ENCODE data around the gene RHNO1. TPM values are rescaled to one million over a fixed set of nuclear protein-coding genes. Genes with fewer than 3 reads are reported as not detected.

Gene RHNO1
- total RNA-seq, 1 experiment from 2014 or later: 71.7 TPM

DNA sequence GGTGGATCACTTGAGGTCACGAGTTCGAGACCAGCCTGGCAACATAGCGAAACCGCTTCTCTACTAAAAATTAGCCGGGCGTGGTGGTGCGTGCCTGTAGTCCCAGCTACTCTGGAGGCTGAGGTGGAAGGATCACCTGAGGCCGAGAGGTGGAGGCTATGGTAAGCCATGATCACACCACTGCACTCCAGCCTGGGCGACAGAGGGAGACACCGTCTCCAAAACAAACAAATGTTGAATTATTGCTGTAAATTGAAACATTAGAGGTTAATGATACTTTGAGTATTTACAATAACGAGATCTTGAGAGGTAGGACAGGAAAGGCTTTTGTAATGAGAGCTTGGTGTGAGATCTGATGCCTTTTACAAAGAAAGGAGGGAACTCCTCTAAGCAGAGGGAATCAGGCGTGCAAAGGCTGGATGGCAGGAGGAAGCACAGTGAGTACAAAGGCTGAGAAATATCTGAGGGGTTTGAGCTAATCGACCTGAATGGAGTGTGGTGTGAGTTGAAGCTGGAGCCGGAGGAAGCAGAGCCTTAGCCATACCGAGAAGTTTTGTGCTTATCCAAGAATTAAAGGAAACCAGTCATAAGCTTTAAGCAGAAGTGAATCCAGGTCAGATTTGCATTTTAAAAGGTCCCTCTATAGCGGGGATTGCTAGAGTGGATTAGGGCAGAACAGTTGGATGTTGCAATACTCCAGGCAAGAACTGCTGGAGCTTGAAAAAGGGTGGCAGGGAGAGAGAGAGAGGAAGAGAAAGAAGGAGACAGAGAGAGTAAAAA, 1.1 kb downstream of the RHNO1 start:
- no TSS peak for BruUV-seq (replicated peaks)
- Histone ChIP-seq H3K27me3 (replicated peaks; ENCODE audit: insufficient read depth, low read depth, low read length, poor library complexity) (no peaks in the 10 kb centered on the region), H3K4me1 (ENCODE audit: insufficient read depth, low read length, poor library complexity, severe bottlenecking) (no peaks in the 10 kb centered on the region), H3K36me3 (ENCODE audit: insufficient read depth, low read length, poor library complexity, severe bottlenecking) (peaks cover 34% of the 10 kb centered on the region), H3K9me3 (ENCODE audit: low read depth, low read length, poor library complexity, severe bottlenecking) (no peaks in the 10 kb centered on the region), H3K27ac (ENCODE audit: low read depth, low read length, poor library complexity, severe bottlenecking) (peak overlapping the region; percentile 86), H3K4me3 (ENCODE audit: low read depth, low read length, poor library complexity, severe bottlenecking) (peak overlapping the region; percentile 65)
- no peak for TF ChIP-seq EZH2 (IDR thresholded peaks at IDR 0.05; ENCODE audit: borderline replicate concordance, low read depth, low read length, poor library complexity, severe bottlenecking)
- TF ChIP-seq, protein P1, sequence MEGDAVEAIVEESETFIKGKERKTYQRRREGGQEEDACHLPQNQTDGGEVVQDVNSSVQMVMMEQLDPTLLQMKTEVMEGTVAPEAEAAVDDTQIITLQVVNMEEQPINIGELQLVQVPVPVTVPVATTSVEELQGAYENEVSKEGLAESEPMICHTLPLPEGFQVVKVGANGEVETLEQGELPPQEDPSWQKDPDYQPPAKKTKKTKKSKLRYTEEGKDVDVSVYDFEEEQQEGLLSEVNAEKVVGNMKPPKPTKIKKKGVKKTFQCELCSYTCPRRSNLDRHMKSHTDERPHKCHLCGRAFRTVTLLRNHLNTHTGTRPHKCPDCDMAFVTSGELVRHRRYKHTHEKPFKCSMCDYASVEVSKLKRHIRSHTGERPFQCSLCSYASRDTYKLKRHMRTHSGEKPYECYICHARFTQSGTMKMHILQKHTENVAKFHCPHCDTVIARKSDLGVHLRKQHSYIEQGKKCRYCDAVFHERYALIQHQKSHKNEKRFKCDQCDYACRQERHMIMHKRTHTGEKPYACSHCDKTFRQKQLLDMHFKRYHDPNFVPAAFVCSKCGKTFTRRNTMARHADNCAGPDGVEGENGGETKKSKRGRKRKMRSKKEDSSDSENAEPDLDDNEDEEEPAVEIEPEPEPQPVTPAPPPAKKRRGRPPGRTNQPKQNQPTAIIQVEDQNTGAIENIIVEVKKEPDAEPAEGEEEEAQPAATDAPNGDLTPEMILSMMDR (conservative IDR thresholded peaks at IDR 0.05; ENCODE audit: low read depth, low read length): peak; percentile 23; the same call in 1 of the 2 replicates
- intact Hi-C loops (cut with micrococcal nuclease; ENCODE audit: unreplicated experiment): loop anchor here (1.0 to 2.0 kb wide), 3 partner anchors 12 to 67 kb away; partner anchors contain the start of gene TULP3
- CTCF ChIA-PET: interaction anchor here (1.1 kb wide), 1 partner anchor 156 kb away, joined by 4 read pairs; no protein-coding TSS in a partner anchor
- POLR2A ChIA-PET (ENCODE audit: low non-redundant PET): interaction anchor here (0.6 kb wide), 1 partner anchor 76 kb away, joined by 11 read pairs; no protein-coding TSS in a partner anchor
- DNase-seq (ENCODE audit: low spot score): peak; percentile 70

DNA sequence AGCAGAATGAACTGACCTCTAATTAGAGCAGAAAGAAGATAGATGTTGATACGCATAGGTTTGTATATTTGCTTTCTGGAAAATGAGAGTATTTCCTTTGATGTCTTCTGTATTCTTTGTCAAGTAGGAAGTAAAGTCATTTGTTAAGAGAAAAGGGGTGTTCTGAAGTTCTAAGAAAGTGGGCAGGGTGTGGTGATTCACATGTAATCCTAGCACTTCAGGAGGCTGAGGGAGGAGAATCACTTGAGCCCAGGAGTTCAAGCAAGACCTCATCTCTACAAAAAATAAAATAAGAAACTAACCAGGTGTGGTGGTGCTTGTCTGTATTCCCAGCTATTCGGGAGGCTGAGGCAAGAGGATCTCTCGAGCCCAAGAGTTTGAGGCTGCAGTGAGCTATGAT, 2.8 kb downstream of the RHNO1 start:
- no peak for TF ChIP-seq EZH2 (IDR thresholded peaks at IDR 0.05; ENCODE audit: borderline replicate concordance, low read depth, low read length, poor library complexity, severe bottlenecking)
- TF ChIP-seq, protein P1 (conservative IDR thresholded peaks at IDR 0.05; ENCODE audit: low read depth, low read length): no peak
- intact Hi-C loops (cut with micrococcal nuclease; ENCODE audit: unreplicated experiment): no loop called here
- POLR2A ChIA-PET (ENCODE audit: low non-redundant PET): no interaction called here

DNA sequence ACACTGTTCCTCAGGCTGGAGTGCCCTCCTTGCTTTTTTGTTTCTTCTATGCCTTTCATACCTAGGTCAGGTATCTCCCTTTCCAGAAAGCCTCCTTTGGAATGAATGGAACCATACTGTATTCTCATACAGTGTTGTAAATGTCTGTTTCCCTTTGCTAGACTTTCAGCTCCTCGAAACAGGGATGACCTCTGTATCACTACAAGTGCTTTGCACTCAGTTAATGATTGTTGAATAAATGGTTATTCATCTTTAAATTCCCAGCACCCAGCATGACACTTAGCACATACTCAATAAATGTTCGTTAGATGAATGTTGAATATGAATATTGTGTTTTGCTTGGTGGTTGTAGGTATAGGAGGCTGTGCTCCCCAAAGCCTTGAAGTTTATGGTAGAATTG, 7.8 kb downstream of the RHNO1 start:
- H3K4me1 ChIP-seq (ENCODE audit: insufficient read depth, low read length, poor library complexity, severe bottlenecking): no peaks in the 10 kb centered on the region

More for the DNA sequence above, 2.8 kb downstream of the RHNO1 start:
- no peaks in the 10 kb centered on the region for H3K27me3 ChIP-seq (replicated peaks; ENCODE audit: insufficient read depth, low read depth, low read length, poor library complexity)
- no peak overlapping the region for H3K27ac ChIP-seq (ENCODE audit: low read depth, low read length, poor library complexity, severe bottlenecking)
- TSS peak; percentile 12 for BruUV-seq (replicated peaks)
- peaks cover 18% of the 10 kb centered on the region for H3K36me3 ChIP-seq (ENCODE audit: insufficient read depth, low read length, poor library complexity, severe bottlenecking)
- CTCF ChIA-PET: no interaction called here
- H3K4me3 ChIP-seq (ENCODE audit: low read depth, low read length, poor library complexity, severe bottlenecking): no peak overlapping the region
- no peaks in the 10 kb centered on the region for H3K9me3 ChIP-seq (ENCODE audit: low read depth, low read length, poor library complexity, severe bottlenecking)
- no peak for DNase-seq (ENCODE audit: low spot score)
- no peaks in the 10 kb centered on the region for H3K4me1 ChIP-seq (ENCODE audit: insufficient read depth, low read length, poor library complexity, severe bottlenecking)

More for the DNA sequence above, 7.8 kb downstream of the RHNO1 start:
- ChIA-PET CTCF (interaction anchor here (0.6 to 1.7 kb wide), 8 partner anchors 31 to 157 kb away, joined by 3 to 24 read pairs (median 6); no protein-coding TSS in a partner anchor), POLR2A (ENCODE audit: low non-redundant PET) (no interaction called here)
- no TSS peak for BruUV-seq (replicated peaks)
- peak overlapping the region; percentile 20 for H3K27ac ChIP-seq (ENCODE audit: low read depth, low read length, poor library complexity, severe bottlenecking)
- no peak for DNase-seq (ENCODE audit: low spot score)
- no peak overlapping the region for H3K4me3 ChIP-seq (ENCODE audit: low read depth, low read length, poor library complexity, severe bottlenecking)
- no peaks in the 10 kb centered on the region for H3K27me3 ChIP-seq (replicated peaks; ENCODE audit: insufficient read depth, low read depth, low read length, poor library complexity)
- intact Hi-C loops (cut with micrococcal nuclease; ENCODE audit: unreplicated experiment): loop anchor here (1.0 to 5.0 kb wide), 2 partner anchors 59 to 147 kb away; no protein-coding TSS in a partner anchor
- peaks cover 42% of the 10 kb centered on the region for H3K36me3 ChIP-seq (ENCODE audit: insufficient read depth, low read length, poor library complexity, severe bottlenecking)
- TF ChIP-seq, protein P1 (conservative IDR thresholded peaks at IDR 0.05; ENCODE audit: low read depth, low read length): no peak
- TF ChIP-seq EZH2 (IDR thresholded peaks at IDR 0.05; ENCODE audit: borderline replicate concordance, low read depth, low read length, poor library complexity, severe bottlenecking): no peak
- H3K9me3 ChIP-seq (ENCODE audit: low read depth, low read length, poor library complexity, severe bottlenecking): no peaks in the 10 kb centered on the region
